Neural cell (in vitro differentiated cells): Measurements from ENCODE around the gene BTBD7. TPM values are rescaled to one million over a fixed set of nuclear protein-coding genes. Genes with fewer than 3 reads are reported as not detected.

Experiments used
- H2AFZ ChIP-seq: fragments of 200-600, 300-800 bp; sonication (generic), shearing (Covaris generic); 2 replicates; pipeline ENCODE4 v1.6.0; 2014; ENCODE audit warnings: low read depth, mild to moderate bottlenecking, antibody characterized with exemption, low read length, moderate library complexity
- H3F3A ChIP-seq: fragments of 200-600 bp; shearing (Covaris generic); 2 replicates; pipeline ENCODE4 v1.6.1; 2016; ENCODE audit warnings: mild to moderate bottlenecking, moderate library complexity, mixed read lengths, antibody characterized with exemption, low read length; ENCODE audit not compliant: insufficient read depth, poor library complexity, severe bottlenecking
- H3K27ac ChIP-seq: fragments of 200-600, 300-800 bp; sonication (generic), shearing (Covaris generic); 2 replicates; pipeline ENCODE4 v1.5.1; 2014; ENCODE audit warnings: mild to moderate bottlenecking, low read length, moderate library complexity
- H3K27me3 ChIP-seq: fragments of 300-800, 200-600 bp; sonication (generic), shearing (Covaris generic); 2 replicates; pipeline ENCODE4 v1.6.0; 2014; ENCODE audit warnings: mild to moderate bottlenecking, low read depth, low read length, moderate library complexity; ENCODE audit not compliant: insufficient read depth
- H3K36me3 ChIP-seq: fragments of 300-800, 200-600 bp; sonication (generic), shearing (Covaris generic); 2 replicates; pipeline ENCODE4 v1.5.1; 2014; ENCODE audit warnings: mild to moderate bottlenecking, antibody characterized with exemption, low read length, moderate library complexity; ENCODE audit not compliant: insufficient read depth
- H3K4me2 ChIP-seq: fragments of 300-800, 200-600 bp; sonication (generic), shearing (Covaris generic); 2 replicates; pipeline ENCODE4 v1.6.0; 2014; ENCODE audit warnings: mild to moderate bottlenecking, low read length
- H3K4me3 ChIP-seq: fragments of 300-800, 200-600 bp; sonication (generic), shearing (Covaris generic); 2 replicates; pipeline ENCODE4 v1.5.1; 2014; ENCODE audit warnings: mild to moderate bottlenecking, low read length, moderate library complexity
- H3K79me2 ChIP-seq: fragments of 200-600 bp; shearing (Covaris generic); replicated peaks from 2 replicates; pipeline ENCODE4 v1.6.0; 2014; ENCODE audit warnings: mild to moderate bottlenecking, low read length, moderate library complexity; ENCODE audit not compliant: insufficient read depth
- H3K9ac ChIP-seq: fragments of 300-800, 200-600 bp; sonication (generic), shearing (Covaris generic); 2 replicates; pipeline ENCODE4 v1.6.1; 2016; ENCODE audit warnings: mild to moderate bottlenecking, low read length, mixed read lengths
- H3K9me2 ChIP-seq: fragments of 200-600 bp; shearing (Covaris generic); 2 replicates; pipeline ENCODE4 v1.6.1; 2016; ENCODE audit warnings: mild to moderate bottlenecking, low read length, mixed read lengths; ENCODE audit not compliant: insufficient read depth
- H3K9me3 ChIP-seq: fragments of 200-600, 300-800 bp; sonication (generic), shearing (Covaris generic); 2 replicates; pipeline ENCODE4 v1.6.1; 2016; ENCODE audit warnings: mild to moderate bottlenecking, mixed run types, low read length, moderate library complexity, mixed read lengths
- H4K20me1 ChIP-seq: fragments of 200-600 bp; shearing (Covaris generic); 2 replicates; pipeline ENCODE4 v1.6.1; 2016; ENCODE audit warnings: mild to moderate bottlenecking, mixed run types; ENCODE audit not compliant: insufficient read depth
- EP300 ChIP-seq: fragments of 450-650 bp; conservative IDR thresholded peaks from 2 replicates; pipeline ENCODE4 v1.6.1; 2014; ENCODE audit warnings: antibody characterized with exemption, mild to moderate bottlenecking, moderate library complexity; ENCODE audit not compliant: poor library complexity, severe bottlenecking
- EZH2 ChIP-seq: fragments of 200-600, 300-800 bp; shearing (Covaris generic), sonication (generic); IDR thresholded peaks from 2 replicates; pipeline ENCODE4 v1.6.1; 2014; ENCODE audit warnings: antibody characterized with exemption, low read length, borderline replicate concordance, mild to moderate bottlenecking; ENCODE audit not compliant: insufficient read depth, poor library complexity, severe bottlenecking
- MXI1 ChIP-seq: fragments of 450-650 bp; conservative IDR thresholded peaks from 2 replicates; pipeline ENCODE4 v1.6.1; 2014; ENCODE audit warnings: antibody characterized with exemption, mild to moderate bottlenecking; ENCODE audit not compliant: poor library complexity, severe bottlenecking
- POLR2AphosphoS5 ChIP-seq: IDR thresholded peaks from 2 replicates; pipeline ENCODE4 v1.6.1; 2012
- RAD21 ChIP-seq: fragments of 450-650 bp; conservative IDR thresholded peaks from 2 replicates; pipeline ENCODE4 v1.6.1; 2014; ENCODE audit warnings: antibody characterized with exemption, mild to moderate bottlenecking, moderate library complexity
- SMC3 ChIP-seq: fragments of 450-650 bp; conservative IDR thresholded peaks from 2 replicates; pipeline ENCODE4 v1.6.1; 2014; ENCODE audit warnings: antibody characterized with exemption, mild to moderate bottlenecking, moderate library complexity; ENCODE audit not compliant: poor library complexity
- TAF1 ChIP-seq: IDR thresholded peaks from 2 replicates; pipeline ENCODE4 v1.6.1; 2012; ENCODE audit warnings: low read depth
- polyA minus RNA-seq: library from RNA; depleted of rRNA, polyadenylated mRNA; stranded (reverse); fragments of >200 nt; gene quantifications from 2 replicates; pipeline ENCODE4 v1.2.3, GENCODE V29; 2014
- polyA plus RNA-seq: library from polyadenylated mRNA; depleted of rRNA; stranded (reverse); fragments of >200 nt; gene quantifications from 2 replicates; pipeline ENCODE4 v1.2.3, GENCODE V29; 2014
- TF ChIP-seq, protein P1 (sequence below): IDR thresholded peaks from 2 replicates; pipeline ENCODE4 v1.6.1; 2012; ENCODE audit warnings: borderline replicate concordance
- TF ChIP-seq, protein P2 (sequence below): fragments of 450-650 bp; IDR thresholded peaks from 2 replicates; pipeline ENCODE4 v1.5.1; 2014; ENCODE audit warnings: antibody characterized with exemption, mild to moderate bottlenecking, moderate library complexity; ENCODE audit not compliant: poor library complexity, severe bottlenecking

BTBD7 gene
- polyA plus RNA-seq: 11.4 and 11.5 TPM in 2 replicates
- polyA minus RNA-seq: 56.4 and 60.1 TPM in 2 replicates

- no peaks in the 10 kb centered on the region for H3F3A ChIP-seq
- H3K9ac ChIP-seq: peak within 1 kb of the TSS; percentile 85
- peak within 1 kb of the TSS; percentile 84 for H3K27ac ChIP-seq
- no peaks in the 10 kb centered on the region for H4K20me1 ChIP-seq
- no peaks in the 10 kb centered on the region for H3K36me3 ChIP-seq
- TF ChIP-seq, protein P1, sequence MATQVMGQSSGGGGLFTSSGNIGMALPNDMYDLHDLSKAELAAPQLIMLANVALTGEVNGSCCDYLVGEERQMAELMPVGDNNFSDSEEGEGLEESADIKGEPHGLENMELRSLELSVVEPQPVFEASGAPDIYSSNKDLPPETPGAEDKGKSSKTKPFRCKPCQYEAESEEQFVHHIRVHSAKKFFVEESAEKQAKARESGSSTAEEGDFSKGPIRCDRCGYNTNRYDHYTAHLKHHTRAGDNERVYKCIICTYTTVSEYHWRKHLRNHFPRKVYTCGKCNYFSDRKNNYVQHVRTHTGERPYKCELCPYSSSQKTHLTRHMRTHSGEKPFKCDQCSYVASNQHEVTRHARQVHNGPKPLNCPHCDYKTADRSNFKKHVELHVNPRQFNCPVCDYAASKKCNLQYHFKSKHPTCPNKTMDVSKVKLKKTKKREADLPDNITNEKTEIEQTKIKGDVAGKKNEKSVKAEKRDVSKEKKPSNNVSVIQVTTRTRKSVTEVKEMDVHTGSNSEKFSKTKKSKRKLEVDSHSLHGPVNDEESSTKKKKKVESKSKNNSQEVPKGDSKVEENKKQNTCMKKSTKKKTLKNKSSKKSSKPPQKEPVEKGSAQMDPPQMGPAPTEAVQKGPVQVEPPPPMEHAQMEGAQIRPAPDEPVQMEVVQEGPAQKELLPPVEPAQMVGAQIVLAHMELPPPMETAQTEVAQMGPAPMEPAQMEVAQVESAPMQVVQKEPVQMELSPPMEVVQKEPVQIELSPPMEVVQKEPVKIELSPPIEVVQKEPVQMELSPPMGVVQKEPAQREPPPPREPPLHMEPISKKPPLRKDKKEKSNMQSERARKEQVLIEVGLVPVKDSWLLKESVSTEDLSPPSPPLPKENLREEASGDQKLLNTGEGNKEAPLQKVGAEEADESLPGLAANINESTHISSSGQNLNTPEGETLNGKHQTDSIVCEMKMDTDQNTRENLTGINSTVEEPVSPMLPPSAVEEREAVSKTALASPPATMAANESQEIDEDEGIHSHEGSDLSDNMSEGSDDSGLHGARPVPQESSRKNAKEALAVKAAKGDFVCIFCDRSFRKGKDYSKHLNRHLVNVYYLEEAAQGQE: peak; percentile 19
- peak; percentile 76 for TF ChIP-seq POLR2AphosphoS5
- TF ChIP-seq EZH2: no peak
- peak; percentile 88 for TF ChIP-seq MXI1
- TF ChIP-seq RAD21: peak; percentile 63
- peak; percentile 69 for TF ChIP-seq TAF1
- peak; percentile 65 for TF ChIP-seq SMC3
- TF ChIP-seq, protein P2, sequence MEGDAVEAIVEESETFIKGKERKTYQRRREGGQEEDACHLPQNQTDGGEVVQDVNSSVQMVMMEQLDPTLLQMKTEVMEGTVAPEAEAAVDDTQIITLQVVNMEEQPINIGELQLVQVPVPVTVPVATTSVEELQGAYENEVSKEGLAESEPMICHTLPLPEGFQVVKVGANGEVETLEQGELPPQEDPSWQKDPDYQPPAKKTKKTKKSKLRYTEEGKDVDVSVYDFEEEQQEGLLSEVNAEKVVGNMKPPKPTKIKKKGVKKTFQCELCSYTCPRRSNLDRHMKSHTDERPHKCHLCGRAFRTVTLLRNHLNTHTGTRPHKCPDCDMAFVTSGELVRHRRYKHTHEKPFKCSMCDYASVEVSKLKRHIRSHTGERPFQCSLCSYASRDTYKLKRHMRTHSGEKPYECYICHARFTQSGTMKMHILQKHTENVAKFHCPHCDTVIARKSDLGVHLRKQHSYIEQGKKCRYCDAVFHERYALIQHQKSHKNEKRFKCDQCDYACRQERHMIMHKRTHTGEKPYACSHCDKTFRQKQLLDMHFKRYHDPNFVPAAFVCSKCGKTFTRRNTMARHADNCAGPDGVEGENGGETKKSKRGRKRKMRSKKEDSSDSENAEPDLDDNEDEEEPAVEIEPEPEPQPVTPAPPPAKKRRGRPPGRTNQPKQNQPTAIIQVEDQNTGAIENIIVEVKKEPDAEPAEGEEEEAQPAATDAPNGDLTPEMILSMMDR: peak; percentile 73
- TF ChIP-seq EP300: no peak
- H3K9me3 ChIP-seq: no peaks in the 10 kb centered on the region
- no peaks in the 10 kb centered on the region for H3K27me3 ChIP-seq
- peak within 1 kb of the TSS; percentile 85 for H3K4me2 ChIP-seq
- H3K4me3 ChIP-seq: peak within 1 kb of the TSS; percentile 87
- H2AFZ ChIP-seq: peak within 1 kb of the TSS; percentile 54
- no peaks in the 10 kb centered on the region for H3K9me2 ChIP-seq
- peaks cover 41% of the 10 kb centered on the region for H3K79me2 ChIP-seq
These were observed at the start of gene BTBD7 for GRCh38 chr14:93332853-93333630. Gene BTBD7 (minus strand): TSS chr14:93333036. CDS start chr14:93296051, 36,985 bp downstream.

DNA sequence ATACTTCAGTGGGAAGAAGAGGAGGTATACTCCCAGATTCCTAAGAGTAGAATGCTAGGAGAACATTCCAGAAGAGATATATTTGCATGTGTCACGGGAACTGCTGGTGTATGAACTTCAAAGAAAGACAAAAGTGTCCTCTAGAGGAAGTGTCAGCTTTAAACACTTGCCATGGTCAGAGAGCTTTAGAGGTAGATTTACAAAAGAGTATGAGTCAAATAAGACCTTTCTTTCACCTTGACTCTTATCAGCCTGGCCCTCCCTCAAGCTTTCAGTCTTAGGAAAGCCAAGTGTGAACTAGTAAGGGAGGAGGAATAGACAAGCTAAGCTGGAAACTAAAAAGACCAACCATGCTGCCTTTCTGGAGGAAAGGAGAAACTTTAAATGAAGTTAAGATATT is 48.8 kb upstream of the BTBD7 start:
- no peaks in the 10 kb centered on the region for H3K27me3 ChIP-seq
- TF ChIP-seq, protein P2: no peak
- TF ChIP-seq EP300 (no peak), TAF1 (no peak), RAD21 (no peak)
- TF ChIP-seq, protein P1: no peak
- H3K9ac ChIP-seq: no peak overlapping the region
- no peak overlapping the region for H3K27ac ChIP-seq
- no peak overlapping the region for H2AFZ ChIP-seq
- H3F3A ChIP-seq: no peaks in the 10 kb centered on the region
- H4K20me1 ChIP-seq: no peaks in the 10 kb centered on the region
- H3K9me3 ChIP-seq: no peaks in the 10 kb centered on the region
- H3K4me3 ChIP-seq: no peak overlapping the region
- H3K4me2 ChIP-seq: no peak overlapping the region
- H3K9me2 ChIP-seq: no peaks in the 10 kb centered on the region
- H3K36me3 ChIP-seq: no peaks in the 10 kb centered on the region
- no peaks in the 10 kb centered on the region for H3K79me2 ChIP-seq
